LNCAP (cell line): ENCODE measurements around the gene ZNF19.

Experiments
- CTCF ChIP-seq: fragments of 450-650 bp; IDR thresholded peaks from 2 replicates; pipeline ENCODE4 v1.5.1; 2017; ENCODE audit warnings: mild to moderate bottlenecking

ZNF19 gene

GRCh38 chr16:71441348-71442050, 47.6 kb downstream of the ZNF19 start:
- peak; percentile 13; the same call in 1 of the 2 replicates for TF ChIP-seq CTCF

- TF ChIP-seq CTCF = peak; percentile 46
These were observed 48.3 kb downstream of the ZNF19 start for GRCh38 chr16:71440669-71441347.

DNA sequence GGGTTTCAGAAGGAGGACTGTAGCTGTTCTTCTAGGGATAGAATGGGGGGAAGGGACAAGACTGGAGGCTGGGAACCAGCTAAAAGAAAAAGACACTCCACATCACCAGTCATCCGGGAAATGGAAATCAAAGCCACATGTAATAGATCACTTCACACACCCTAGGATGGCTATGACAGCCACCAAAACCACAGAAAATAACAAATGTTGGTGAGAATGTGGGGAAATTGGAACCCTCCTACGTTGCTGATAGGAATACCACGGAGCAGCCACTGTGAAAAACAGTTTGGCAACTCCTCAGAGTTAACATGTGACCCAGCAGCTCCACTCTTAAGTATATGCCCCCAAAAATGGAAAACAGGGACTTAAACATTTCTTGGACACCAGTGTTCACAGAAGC, 49.6 kb downstream of the ZNF19 start:
- TF ChIP-seq CTCF = no peak

GRCh38 chr16:71436473-71436872, 52.7 kb downstream of the ZNF19 start:
- TF ChIP-seq CTCF = no peak

- no peak for TF ChIP-seq CTCF
These were observed 56.2 kb downstream of the ZNF19 start for GRCh38 chr16:71432906-71433305.

GRCh38 chr16:71431991-71432390, 57.1 kb downstream of the ZNF19 start:
- no peak for TF ChIP-seq CTCF

DNA sequence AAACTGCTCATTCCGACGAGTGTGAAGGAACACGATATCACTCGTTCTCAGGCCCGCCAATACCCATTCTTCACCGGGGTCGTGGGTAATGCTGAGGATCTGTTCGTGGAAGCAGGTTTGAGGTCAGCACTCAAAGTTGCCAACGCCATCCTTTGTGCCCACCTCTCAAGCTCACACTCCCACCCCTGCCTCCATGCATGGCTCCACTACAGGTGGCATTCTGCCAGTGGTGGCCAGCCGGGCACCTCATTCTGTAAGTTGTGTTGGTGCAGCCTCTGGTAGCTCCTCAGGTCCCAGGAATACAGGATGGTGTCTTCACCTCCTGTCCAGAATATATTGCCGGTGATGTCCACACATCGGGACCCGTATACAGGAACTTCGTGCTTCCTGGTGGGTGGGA, 57.9 kb downstream of the ZNF19 start:
- no peak for TF ChIP-seq CTCF
